CD14-positive monocyte (primary cell): ENCODE data around the gene TPM2. TPM values are rescaled to one million over a fixed set of nuclear protein-coding genes. Genes with fewer than 3 reads are reported as not detected.
A peak's percentile ranks its signal among the peaks of the same experiment; 100 is the strongest.

ENCODE experiments used
- DNase-seq, 3 donors: peaks; one replicate each; pipeline ENCODE4 v3.0.0-alpha.2; 2011 to 2022
- H2AFZ ChIP-seq: 2 replicates; pipeline ENCODE4 v1.6.0; 2012; ENCODE audit warnings: mild to moderate bottlenecking, low read depth, low read length, inconsistent platforms; ENCODE audit not compliant: insufficient read depth, poor library complexity, severe bottlenecking
- H3K27ac ChIP-seq, 2 donors: 1 replicate in 1 of 2; 2 replicates in 1 of 2; pipeline ENCODE4 v1.5.1; 2012 to 2013; ENCODE audit warnings: low read length in 2 of 2, control low read depth in 1 of 2, inconsistent platforms in 1 of 2, low read depth in 1 of 2, mild to moderate bottlenecking in 1 of 2
- H3K27me3 ChIP-seq, 2 donors: one replicate each; pipeline versions ENCODE4 v1.6.0 to v1.6.1; 2011 to 2013; ENCODE audit warnings: low read length in 2 of 2; ENCODE audit not compliant: control insufficient read depth in 2 of 2, insufficient read depth in 2 of 2
- H3K36me3 ChIP-seq, 2 donors: replicated peaks in 1 of 2; 1 replicate in 1 of 2; 2 replicates in 1 of 2; pipeline versions ENCODE4 v1.5.1 to v1.6.1; 2012 to 2013; ENCODE audit warnings: low read length in 2 of 2, control low read depth in 1 of 2, inconsistent platforms in 1 of 2, mild to moderate bottlenecking in 1 of 2; ENCODE audit not compliant: insufficient read depth in 2 of 2, control insufficient read depth in 1 of 2
- H3K4me1 ChIP-seq, 2 donors: 1 replicate in 1 of 2; 2 replicates in 1 of 2; pipeline versions ENCODE4 v1.5.1 to v1.6.1; 2012 to 2013; ENCODE audit warnings: low read length in 2 of 2, control low read depth in 1 of 2, inconsistent platforms in 1 of 2, mild to moderate bottlenecking in 1 of 2, moderate library complexity in 1 of 2; ENCODE audit not compliant: insufficient read depth in 2 of 2, control insufficient read depth in 1 of 2
- H3K4me2 ChIP-seq: replicated peaks from 2 replicates; pipeline ENCODE3; 2012; ENCODE audit warnings: low read length, moderate library complexity, mild to moderate bottlenecking; ENCODE audit not compliant: poor library complexity, severe bottlenecking; ENCODE audit errors: extremely low read depth
- H3K4me3 ChIP-seq, 3 experiments: fragments of 200-600 bp in 1 of 3; sonication (generic) in 1 of 3; replicated peaks in 1 of 3; 1 replicate in 2 of 3; 2 replicates in 1 of 3; pipeline ENCODE4 v1.5.1; 2011 to 2013; ENCODE audit warnings: low read length in 3 of 3, mild to moderate bottlenecking in 3 of 3, control low read depth in 2 of 3, low read depth in 2 of 3, inconsistent platforms in 1 of 3, moderate library complexity in 1 of 3
- H3K79me2 ChIP-seq: 2 replicates; pipeline ENCODE4 v1.6.0; 2012; ENCODE audit warnings: mild to moderate bottlenecking, control low read depth, inconsistent platforms, low read length, moderate library complexity; ENCODE audit not compliant: insufficient read depth
- H3K9ac ChIP-seq: 2 replicates; pipeline ENCODE4 v1.6.0; 2017; ENCODE audit warnings: low read length, mild to moderate bottlenecking; ENCODE audit not compliant: insufficient read depth, poor library complexity, severe bottlenecking
- H3K9me3 ChIP-seq, 2 donors: replicated peaks in 1 of 2; 1 replicate in 1 of 2; 2 replicates in 1 of 2; pipeline versions ENCODE4 v1.5.1 to v1.6.1; 2012 to 2013; ENCODE audit warnings: low read length in 2 of 2, control low read depth in 1 of 2; ENCODE audit not compliant: control insufficient read depth in 1 of 2, insufficient read depth in 1 of 2
- H4K20me1 ChIP-seq: 2 replicates; pipeline ENCODE4 v1.6.0; 2012; ENCODE audit warnings: mild to moderate bottlenecking, low read length, control low read depth, moderate library complexity; ENCODE audit not compliant: insufficient read depth
- H3K27ac Mint-ChIP-seq, 7 donors: one replicate each; pipeline ENCODE4 v1.8.0; 2020; ENCODE audit warnings: mild to moderate bottlenecking in 7 of 7, mixed read lengths in 7 of 7, moderate library complexity in 6 of 7, inconsistent platforms in 2 of 7
- H3K27me3 Mint-ChIP-seq, 3 donors: one replicate each; pipeline ENCODE4 v1.8.0; 2021 to 2022; ENCODE audit warnings: low read depth in 3 of 3, mild to moderate bottlenecking in 3 of 3, mixed read lengths in 3 of 3, moderate library complexity in 3 of 3, inconsistent platforms in 1 of 3
- H3K36me3 Mint-ChIP-seq, 2 donors: one replicate each; pipeline ENCODE4 v1.8.0; 2020; ENCODE audit warnings: mixed read lengths in 2 of 2, inconsistent platforms in 1 of 2, mild to moderate bottlenecking in 1 of 2
- H3K4me1 Mint-ChIP-seq: one replicate; pipeline ENCODE4 v1.8.0; 2020; ENCODE audit warnings: mild to moderate bottlenecking, mixed read lengths
- H3K4me3 Mint-ChIP-seq, 2 donors: one replicate each; pipeline ENCODE4 v1.8.0; 2020; ENCODE audit warnings: mild to moderate bottlenecking in 2 of 2, mixed read lengths in 2 of 2, moderate library complexity in 1 of 2
- H3K9me3 Mint-ChIP-seq, 7 donors: one replicate each; pipeline ENCODE4 v1.8.0; 2020 to 2022; ENCODE audit warnings: mixed read lengths in 7 of 7, mild to moderate bottlenecking in 6 of 7, moderate library complexity in 6 of 7, inconsistent platforms in 2 of 7
- WGBS: methylation state at CpG from one replicate; pipeline ENCODE4 v1.1.5; 2013; ENCODE audit warnings: missing lambda C conversion rate; ENCODE audit not compliant: insufficient coverage; 5-methylcytosine and 5-hydroxymethylcytosine counted together
- intact Hi-C, 2 donors: fragments of 100-400 bp; cut with micrococcal nuclease; formaldehyde crosslinking; loops; one replicate each; pipeline versions ENCODE4 v1.15.0 to v1.15.1; 2023
- polyA plus RNA-seq, 3 donors: library from polyadenylated mRNA; depleted of rRNA in 1 of 3; unstranded in 2 of 3; stranded (reverse) in 1 of 3; fragments of 300-500 nt in 2 of 3; fragments of >200 nt in 1 of 3; fragmentation: Illumina TruSeq in 2 of 3; gene quantifications; 1 replicate in 2 of 3; 2 replicates in 1 of 3; pipeline ENCODE4 v1.2.3, GENCODE V29; 2012 to 2021
- TF ChIP-seq, protein P1 (sequence below): fragments of 200-600 bp; IDR thresholded peaks from one replicate; pipeline ENCODE4 v1.8.0; 2022; ENCODE audit warnings: antibody characterized with exemption, mild to moderate bottlenecking

The TPM2 gene
- polyA plus RNA-seq, 3 donors: 7.7 TPM; not detected in 2

DNA sequence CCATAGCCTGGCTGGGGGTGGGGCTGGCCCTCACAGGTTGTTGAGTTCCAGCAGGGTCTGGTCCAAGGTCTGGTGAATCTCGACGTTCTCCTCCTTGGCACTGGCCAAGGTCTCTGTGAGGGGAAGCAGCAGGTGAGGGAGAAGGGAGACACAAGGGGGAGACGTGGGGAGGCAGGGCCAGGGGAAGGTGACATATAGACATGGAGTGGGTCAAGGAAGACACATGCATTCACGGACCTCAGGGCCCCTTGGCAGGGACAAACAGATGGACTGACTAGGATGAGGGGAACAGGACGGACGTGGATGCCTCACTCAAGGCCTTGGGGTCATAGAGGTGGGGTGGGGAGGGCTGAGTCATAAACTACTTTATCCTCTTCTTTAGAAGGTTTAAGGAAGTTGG is 7.7 kb downstream of the TPM2 start:
- Histone ChIP-seq H3K4me3 (no peak overlapping the region), H3K79me2 (no peaks in the 10 kb centered on the region), H3K27me3 (no peaks in the 10 kb centered on the region), H3K9me3 (no peaks in the 10 kb centered on the region), H3K9ac (no peak overlapping the region), H3K4me2 (no peak overlapping the region), H3K27ac (no peak overlapping the region), H3K36me3 (no peaks in the 10 kb centered on the region), H4K20me1 (no peaks in the 10 kb centered on the region), H2AFZ (no peak overlapping the region), H3K4me1 (no peaks in the 10 kb centered on the region)
- Mint-ChIP-seq H3K9me3 (no peaks in the 10 kb centered on the region), H3K4me3 (peak overlapping the region in 1 of 2 donors; percentile 24), H3K27me3 (peaks cover 0 to 6% (median 5%) of the 10 kb centered on the region in 3 donors), H3K36me3 (no peaks in the 10 kb centered on the region), H3K4me1 (no peaks in the 10 kb centered on the region), H3K27ac (no peak overlapping the region)
- TF ChIP-seq, protein P1, sequence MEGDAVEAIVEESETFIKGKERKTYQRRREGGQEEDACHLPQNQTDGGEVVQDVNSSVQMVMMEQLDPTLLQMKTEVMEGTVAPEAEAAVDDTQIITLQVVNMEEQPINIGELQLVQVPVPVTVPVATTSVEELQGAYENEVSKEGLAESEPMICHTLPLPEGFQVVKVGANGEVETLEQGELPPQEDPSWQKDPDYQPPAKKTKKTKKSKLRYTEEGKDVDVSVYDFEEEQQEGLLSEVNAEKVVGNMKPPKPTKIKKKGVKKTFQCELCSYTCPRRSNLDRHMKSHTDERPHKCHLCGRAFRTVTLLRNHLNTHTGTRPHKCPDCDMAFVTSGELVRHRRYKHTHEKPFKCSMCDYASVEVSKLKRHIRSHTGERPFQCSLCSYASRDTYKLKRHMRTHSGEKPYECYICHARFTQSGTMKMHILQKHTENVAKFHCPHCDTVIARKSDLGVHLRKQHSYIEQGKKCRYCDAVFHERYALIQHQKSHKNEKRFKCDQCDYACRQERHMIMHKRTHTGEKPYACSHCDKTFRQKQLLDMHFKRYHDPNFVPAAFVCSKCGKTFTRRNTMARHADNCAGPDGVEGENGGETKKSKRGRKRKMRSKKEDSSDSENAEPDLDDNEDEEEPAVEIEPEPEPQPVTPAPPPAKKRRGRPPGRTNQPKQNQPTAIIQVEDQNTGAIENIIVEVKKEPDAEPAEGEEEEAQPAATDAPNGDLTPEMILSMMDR: no peak
- no peak for DNase-seq
- WGBS: 86% methylated on average over 4 of the region's 6 CpGs
- intact Hi-C loops: no loop called here

DNA sequence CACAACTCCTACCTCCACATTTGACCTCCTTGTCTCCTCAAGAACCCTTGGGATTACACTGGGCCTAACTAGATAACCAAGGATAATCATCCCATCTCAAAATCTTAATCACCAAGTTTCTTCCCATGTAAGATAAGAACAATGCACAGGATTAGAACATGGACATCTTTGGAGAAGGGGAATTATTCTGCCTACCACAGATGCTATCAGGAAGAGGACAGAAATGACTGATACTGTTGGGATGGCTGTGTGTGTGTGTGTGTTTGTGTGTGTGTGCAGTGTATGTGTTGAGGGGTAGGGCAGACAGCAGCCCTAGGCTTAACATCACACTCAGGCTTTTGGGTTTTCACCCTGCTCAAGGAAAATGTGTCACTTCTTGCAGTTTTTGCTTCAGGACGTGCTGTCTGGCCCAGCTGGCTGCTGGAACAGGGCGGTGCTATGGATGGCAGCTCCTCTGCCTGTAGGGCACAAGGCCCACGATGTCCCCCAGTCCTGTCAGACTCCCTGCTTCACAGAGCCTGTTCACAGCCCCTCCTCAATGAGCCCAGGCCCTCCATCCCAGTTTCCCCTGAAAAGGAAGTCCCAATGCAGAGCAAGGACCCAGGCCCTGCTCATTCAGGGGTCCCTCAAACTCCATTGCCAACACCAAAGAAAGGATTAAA is 8.3 kb downstream of the TPM2 start:
- peaks cover 0 to under 1% of the 10 kb centered on the region in 2 donors for H3K36me3 Mint-ChIP-seq
- no peak overlapping the region for H3K4me3 ChIP-seq
- H3K4me1 ChIP-seq: peaks cover under 1% of the 10 kb centered on the region in 2 donors
- no peaks in the 10 kb centered on the region for H4K20me1 ChIP-seq
- WGBS: 94% methylated on average over 3 of the region's 3 CpGs
- intact Hi-C loops: no loop called here
- no peak overlapping the region for H3K9ac ChIP-seq
- no peak for DNase-seq
- peaks cover 1 to 2% of the 10 kb centered on the region in 2 donors for H3K27me3 ChIP-seq
- TF ChIP-seq, protein P1: no peak
- peaks cover under 1% of the 10 kb centered on the region for H3K4me1 Mint-ChIP-seq
- no peak overlapping the region for H3K4me3 Mint-ChIP-seq
- no peaks in the 10 kb centered on the region for H3K79me2 ChIP-seq
- H2AFZ ChIP-seq: no peak overlapping the region
- H3K27ac ChIP-seq: no peak overlapping the region
- no peaks in the 10 kb centered on the region for H3K36me3 ChIP-seq
- H3K9me3 Mint-ChIP-seq: no peaks in the 10 kb centered on the region
- H3K27me3 Mint-ChIP-seq: peaks cover under 1 to 12% (median 9%) of the 10 kb centered on the region in 3 donors
- H3K27ac Mint-ChIP-seq: no peak overlapping the region
- no peaks in the 10 kb centered on the region for H3K9me3 ChIP-seq
- no peak overlapping the region for H3K4me2 ChIP-seq
